DND-41 (cell line): Measurements from ENCODE around the gene TMC3.

Experiments
- ATAC-seq: fragments of 200-7000 bp; cut with Tn5 transposase; 3 replicates; pipeline ENCODE4 v1.9.1; 2021; ENCODE audit warnings: low read depth; ENCODE audit not compliant: insufficient read depth
- DNase-seq: peaks from one replicate; pipeline ENCODE4 v3.0.0-alpha.2; 2020
- H2AFZ ChIP-seq: 2 replicates; pipeline ENCODE4 v1.6.0; 2012; ENCODE audit warnings: low read depth, low read length
- H3K27ac ChIP-seq: 2 replicates; pipeline ENCODE4 v1.5.1; 2012; ENCODE audit warnings: low read length, inconsistent platforms
- H3K27me3 ChIP-seq: fragments of 200-600 bp; sonication (generic); 2 replicates; pipeline ENCODE4 v1.6.0; 2012; ENCODE audit warnings: low read length, mild to moderate bottlenecking, inconsistent platforms; ENCODE audit not compliant: insufficient read depth, poor library complexity
- H3K36me3 ChIP-seq: 2 replicates; pipeline ENCODE4 v1.5.1; 2012; ENCODE audit warnings: low read length, inconsistent platforms; ENCODE audit not compliant: insufficient read depth
- H3K4me1 ChIP-seq: 2 replicates; pipeline ENCODE4 v1.5.1; 2012; ENCODE audit warnings: mild to moderate bottlenecking, low read length; ENCODE audit not compliant: insufficient read depth
- H3K4me2 ChIP-seq: 2 replicates; pipeline ENCODE4 v1.6.0; 2012; ENCODE audit warnings: mild to moderate bottlenecking, moderate library complexity, low read length, inconsistent platforms; ENCODE audit not compliant: insufficient read depth
- H3K4me3 ChIP-seq, 2 experiments: fragments of 200-600 bp in 1 of 2; shearing (Covaris generic) in 1 of 2; 2 replicates each; pipeline ENCODE4 v1.5.1; 2012 to 2016; ENCODE audit warnings: inconsistent platforms in 2 of 2, low read length in 2 of 2, mild to moderate bottlenecking in 2 of 2, low read depth in 1 of 2, moderate library complexity in 1 of 2
- H3K79me2 ChIP-seq: 2 replicates; pipeline ENCODE4 v1.6.0; 2012; ENCODE audit warnings: low read length, inconsistent platforms; ENCODE audit not compliant: insufficient read depth
- H3K9ac ChIP-seq: 2 replicates; pipeline ENCODE4 v1.6.0; 2012; ENCODE audit warnings: low read depth, mild to moderate bottlenecking, inconsistent platforms, low read length, moderate library complexity
- H3K9me3 ChIP-seq: 2 replicates; pipeline ENCODE4 v1.5.1; 2012; ENCODE audit warnings: low read length, moderate library complexity, mild to moderate bottlenecking, inconsistent platforms; ENCODE audit not compliant: insufficient read depth, severe bottlenecking
- H4K20me1 ChIP-seq: 2 replicates; pipeline ENCODE4 v1.6.0; 2012; ENCODE audit warnings: low read length; ENCODE audit not compliant: insufficient read depth
- EZH2 ChIP-seq: IDR thresholded peaks from 3 replicates; pipeline ENCODE4 v1.6.1; 2012; ENCODE audit warnings: borderline replicate concordance, low read depth, mild to moderate bottlenecking, moderate library complexity, low read length, inconsistent platforms; ENCODE audit not compliant: severe bottlenecking
- TF ChIP-seq, protein P1 (sequence below): IDR thresholded peaks from 2 replicates; pipeline ENCODE4 v1.5.1; 2012; ENCODE audit warnings: borderline replicate concordance, low read length, moderate library complexity, mild to moderate bottlenecking; ENCODE audit not compliant: poor library complexity, severe bottlenecking; ENCODE audit errors: extremely low read depth

TMC3 gene

DNA sequence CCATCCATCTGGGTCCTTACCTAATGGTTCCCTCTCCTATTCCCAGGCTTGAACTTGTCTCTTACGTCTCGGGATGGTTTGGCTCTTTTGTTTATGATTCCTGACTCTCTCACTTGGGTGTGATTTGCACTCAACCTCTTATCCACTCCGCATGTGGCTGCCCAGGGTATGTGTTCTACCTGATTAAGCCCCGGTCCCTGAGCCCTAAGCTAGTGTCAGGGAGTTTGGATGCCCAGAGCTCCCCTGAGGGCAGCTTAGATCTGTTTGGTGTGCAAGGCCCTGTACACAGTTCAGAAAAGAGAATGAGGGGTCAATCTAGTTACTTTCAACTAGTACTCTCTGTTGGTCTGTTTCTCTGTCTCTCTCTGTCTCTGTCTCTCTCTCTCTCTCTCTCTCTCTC, 34.2 kb downstream of the TMC3 start:
- no peaks in the 10 kb centered on the region for H4K20me1 ChIP-seq

DNA sequence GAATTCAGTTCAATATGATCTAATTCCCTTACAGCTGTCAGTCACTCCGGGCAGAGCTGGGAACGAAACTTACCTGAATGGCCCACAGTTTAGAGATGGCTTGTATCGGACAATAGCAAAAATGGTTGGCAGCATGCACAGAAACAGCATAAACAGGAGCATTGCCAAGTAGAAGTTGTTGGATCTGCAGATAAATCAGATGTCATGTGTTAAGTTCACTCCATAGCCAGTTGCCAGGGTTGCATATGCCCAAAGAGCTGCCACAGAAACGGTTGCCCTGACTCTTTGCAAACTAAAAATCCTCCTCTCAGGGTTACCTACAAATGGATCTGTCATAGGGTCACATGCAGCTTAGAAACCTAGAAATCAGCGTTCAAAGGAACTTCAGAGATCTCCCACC, 34.7 kb downstream of the TMC3 start:
- no peaks in the 10 kb centered on the region for H4K20me1 ChIP-seq
- ATAC-seq (no peak), DNase-seq (no peak)
- H3K4me2 ChIP-seq, result no peak overlapping the region
- TF ChIP-seq, protein P1, sequence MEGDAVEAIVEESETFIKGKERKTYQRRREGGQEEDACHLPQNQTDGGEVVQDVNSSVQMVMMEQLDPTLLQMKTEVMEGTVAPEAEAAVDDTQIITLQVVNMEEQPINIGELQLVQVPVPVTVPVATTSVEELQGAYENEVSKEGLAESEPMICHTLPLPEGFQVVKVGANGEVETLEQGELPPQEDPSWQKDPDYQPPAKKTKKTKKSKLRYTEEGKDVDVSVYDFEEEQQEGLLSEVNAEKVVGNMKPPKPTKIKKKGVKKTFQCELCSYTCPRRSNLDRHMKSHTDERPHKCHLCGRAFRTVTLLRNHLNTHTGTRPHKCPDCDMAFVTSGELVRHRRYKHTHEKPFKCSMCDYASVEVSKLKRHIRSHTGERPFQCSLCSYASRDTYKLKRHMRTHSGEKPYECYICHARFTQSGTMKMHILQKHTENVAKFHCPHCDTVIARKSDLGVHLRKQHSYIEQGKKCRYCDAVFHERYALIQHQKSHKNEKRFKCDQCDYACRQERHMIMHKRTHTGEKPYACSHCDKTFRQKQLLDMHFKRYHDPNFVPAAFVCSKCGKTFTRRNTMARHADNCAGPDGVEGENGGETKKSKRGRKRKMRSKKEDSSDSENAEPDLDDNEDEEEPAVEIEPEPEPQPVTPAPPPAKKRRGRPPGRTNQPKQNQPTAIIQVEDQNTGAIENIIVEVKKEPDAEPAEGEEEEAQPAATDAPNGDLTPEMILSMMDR, result no peak
- TF ChIP-seq EZH2, result no peak
- H3K27me3 ChIP-seq, result no peaks in the 10 kb centered on the region
- no peaks in the 10 kb centered on the region for H3K9me3 ChIP-seq
- H3K9ac ChIP-seq, result no peak overlapping the region
- H3K27ac ChIP-seq, result no peak overlapping the region
- H3K79me2 ChIP-seq, result no peaks in the 10 kb centered on the region
- H3K36me3 ChIP-seq, result no peaks in the 10 kb centered on the region
- no peak overlapping the region for H3K4me3 ChIP-seq
- no peaks in the 10 kb centered on the region for H3K4me1 ChIP-seq
- no peak overlapping the region for H2AFZ ChIP-seq

More for the DNA sequence above, 34.2 kb downstream of the TMC3 start:
- H3K4me1 ChIP-seq, result no peaks in the 10 kb centered on the region
- H3K9ac ChIP-seq, result no peak overlapping the region
- DNase-seq (no peak), ATAC-seq (no peak)
- H3K36me3 ChIP-seq, result no peaks in the 10 kb centered on the region
- no peaks in the 10 kb centered on the region for H3K27me3 ChIP-seq
- no peaks in the 10 kb centered on the region for H3K9me3 ChIP-seq
- H2AFZ ChIP-seq, result no peak overlapping the region
- no peak overlapping the region for H3K4me3 ChIP-seq
- no peak overlapping the region for H3K4me2 ChIP-seq
- TF ChIP-seq, protein P1, result no peak
- TF ChIP-seq EZH2, result no peak
- no peak overlapping the region for H3K27ac ChIP-seq
- no peaks in the 10 kb centered on the region for H3K79me2 ChIP-seq

DNA sequence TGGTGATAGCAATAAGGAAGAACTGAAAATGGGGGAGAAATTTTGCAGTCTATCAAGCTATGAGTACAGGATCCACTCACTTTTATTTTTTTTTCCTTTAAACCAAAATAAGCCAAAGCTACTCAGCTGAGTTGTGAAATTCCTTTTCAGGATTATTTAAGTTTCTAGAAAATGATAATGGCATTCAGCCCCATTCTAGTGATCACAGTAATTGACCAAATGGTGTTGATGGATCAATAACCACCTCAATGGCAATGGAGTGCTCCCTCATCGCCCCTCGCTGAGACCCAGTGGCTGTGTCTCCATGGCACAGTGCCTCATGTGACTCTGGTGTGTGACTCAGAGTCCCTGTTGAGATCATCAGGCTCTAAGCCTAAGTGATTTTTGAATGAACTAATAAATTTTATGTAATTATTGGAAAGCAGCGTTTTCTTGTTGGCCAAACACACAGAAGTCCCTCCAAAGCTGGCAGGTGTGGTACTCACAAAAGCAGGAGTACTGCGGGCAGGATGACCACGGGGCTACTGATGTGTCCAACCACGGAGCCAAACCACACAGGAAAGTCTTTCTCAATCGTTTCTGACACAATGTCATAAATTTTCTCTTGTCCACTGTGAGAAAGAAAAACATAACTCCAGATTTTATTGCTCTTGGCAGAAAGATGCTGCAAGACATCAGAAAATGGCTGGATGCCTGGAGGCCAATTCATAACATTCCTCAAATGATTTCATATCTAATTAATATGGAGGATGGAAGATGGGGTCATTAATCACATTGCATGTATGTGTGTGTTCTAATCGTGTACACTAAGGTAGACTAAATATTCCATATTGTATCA, 35.6 kb downstream of the TMC3 start:
- Histone ChIP-seq H3K27ac (no peak overlapping the region), H3K4me1 (no peaks in the 10 kb centered on the region), H3K27me3 (no peaks in the 10 kb centered on the region), H3K36me3 (no peaks in the 10 kb centered on the region), H3K4me2 (no peak overlapping the region), H3K9me3 (no peaks in the 10 kb centered on the region), H2AFZ (no peak overlapping the region), H3K9ac (no peak overlapping the region), H3K79me2 (no peaks in the 10 kb centered on the region), H4K20me1 (no peaks in the 10 kb centered on the region), H3K4me3 (no peak overlapping the region)
- no peak for DNase-seq
- no peak for ATAC-seq
- TF ChIP-seq, protein P1, result no peak
- no peak for TF ChIP-seq EZH2
